Measurements from ENCODE around the gene SLCO4A1.
A peak's percentile ranks its signal among the peaks of the same experiment; 100 is the strongest.

SLCO4A1 gene

GRCh38 chr20:62606551-62607201 lies 35.6 kb upstream of the SLCO4A1 start:
- no peak for DNase-seq (ENCODE audit: low read depth)

DNA sequence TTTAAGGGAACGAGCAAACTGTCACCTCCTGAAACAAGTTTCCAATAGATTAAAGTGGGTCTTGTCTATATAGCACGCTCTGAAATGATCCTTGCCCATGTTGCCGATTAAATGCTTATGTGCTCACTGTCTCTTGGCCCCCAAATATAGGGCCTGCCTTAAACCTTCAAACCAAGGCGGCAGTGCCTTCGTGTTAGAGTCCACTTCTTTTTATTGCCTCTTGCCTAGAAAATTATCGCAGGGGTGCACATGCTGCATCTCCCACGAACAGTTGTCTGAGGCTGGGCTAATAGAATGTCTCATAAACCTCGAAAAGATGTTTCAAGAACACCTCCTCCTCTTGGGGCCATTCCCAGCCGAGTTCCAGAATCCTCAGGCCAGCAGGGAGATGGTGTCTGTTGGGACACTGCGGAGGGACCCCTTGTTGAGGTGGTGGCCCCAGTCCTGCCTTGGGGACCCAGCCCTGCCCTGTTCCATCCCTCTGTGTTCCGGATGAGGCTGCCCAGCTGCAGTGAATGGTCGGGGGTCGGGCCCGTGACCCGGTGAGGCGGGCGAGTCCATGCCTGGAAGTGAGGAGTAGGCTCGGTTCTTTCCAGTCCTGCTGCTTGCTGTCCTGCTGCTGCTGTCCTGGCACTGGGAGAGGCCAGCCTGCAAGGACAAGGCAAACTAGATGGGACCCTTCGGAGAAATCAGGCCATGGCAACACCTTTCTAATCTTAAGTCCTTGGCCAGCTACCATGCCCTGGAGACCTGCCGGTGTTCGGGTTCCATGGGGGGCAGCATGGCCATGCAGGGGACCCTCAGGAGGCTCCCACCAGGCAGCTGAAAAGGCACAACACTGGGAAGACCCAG lies 34.7 kb upstream of the SLCO4A1 start:
- DNase-seq (ENCODE audit: low read depth): no peak

- DNase-seq (ENCODE audit: low read depth): no peak
Measured at GRCh38 chr20:62608218-62608565, 34.1 kb upstream of the SLCO4A1 start.

- no peak for DNase-seq (ENCODE audit: low read depth)
Measured at GRCh38 chr20:62609279-62609720, 33.0 kb upstream of the SLCO4A1 start.

DNA sequence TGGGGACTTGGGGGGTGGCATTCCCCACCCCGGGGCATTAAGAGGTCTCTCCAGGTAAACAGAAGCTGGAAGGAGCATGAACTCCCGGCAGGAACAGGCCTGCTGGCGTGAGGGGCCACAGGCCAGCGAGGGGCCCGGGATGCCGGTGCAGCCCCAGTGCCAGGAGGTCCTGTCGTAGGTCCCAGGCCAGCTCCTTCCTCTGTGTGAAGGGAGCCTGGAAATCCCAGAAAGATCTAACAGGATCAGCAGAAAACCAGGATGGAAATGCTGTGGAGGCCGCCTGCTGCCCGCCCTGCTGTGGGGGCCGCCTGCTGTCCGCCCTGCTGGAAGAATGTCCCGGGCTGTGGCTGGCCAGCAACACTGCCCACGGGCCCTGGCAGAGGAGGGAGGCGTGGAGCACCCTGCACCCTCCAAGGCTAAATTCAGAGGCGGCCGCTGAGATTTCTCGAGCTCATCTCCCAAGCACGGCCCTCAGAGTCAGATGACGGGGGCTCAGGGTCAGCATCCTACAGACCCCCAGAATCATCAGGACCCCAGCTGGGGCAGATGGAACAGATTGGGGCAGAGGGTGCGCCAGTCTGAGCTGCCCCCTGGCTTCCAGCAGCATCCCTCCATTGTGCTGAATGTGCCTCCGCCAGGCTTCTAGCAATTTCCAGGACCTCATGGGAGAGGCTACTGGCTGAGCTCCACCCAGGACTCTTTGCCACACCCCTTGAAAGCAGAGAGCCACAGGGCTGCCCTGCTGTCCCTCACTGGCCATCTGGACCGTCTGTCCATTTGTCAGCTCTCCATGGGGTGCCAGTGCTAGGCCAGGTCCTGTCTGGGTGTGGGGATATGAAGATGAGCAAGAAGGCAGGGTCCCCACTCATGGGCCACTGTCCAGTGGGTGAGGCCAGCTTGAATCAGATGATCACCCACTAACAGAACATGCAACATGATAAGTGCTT lies 32.2 kb upstream of the SLCO4A1 start:
- no peak for DNase-seq (ENCODE audit: low read depth)

DNA sequence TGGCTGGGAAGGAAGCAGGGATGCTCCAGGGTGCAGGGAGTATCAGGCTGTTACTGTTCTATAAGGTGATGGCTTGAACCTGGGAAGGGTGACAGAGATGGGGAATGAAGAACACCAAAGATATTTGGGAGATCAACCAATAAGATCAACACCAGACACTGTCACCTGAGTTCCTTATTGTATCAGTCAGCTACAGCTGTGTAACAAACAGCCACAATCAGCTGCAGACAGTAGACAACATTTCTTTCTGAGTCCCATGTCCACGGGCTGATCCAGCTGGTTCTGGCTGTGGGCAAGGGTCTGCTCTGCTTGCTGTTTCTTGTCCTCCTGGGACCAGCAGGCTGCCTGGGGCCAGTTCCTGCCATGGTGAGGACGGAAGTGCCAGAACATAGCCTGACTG lies 31.3 kb upstream of the SLCO4A1 start:
- DNase-seq (ENCODE audit: low read depth): no peak

DNA sequence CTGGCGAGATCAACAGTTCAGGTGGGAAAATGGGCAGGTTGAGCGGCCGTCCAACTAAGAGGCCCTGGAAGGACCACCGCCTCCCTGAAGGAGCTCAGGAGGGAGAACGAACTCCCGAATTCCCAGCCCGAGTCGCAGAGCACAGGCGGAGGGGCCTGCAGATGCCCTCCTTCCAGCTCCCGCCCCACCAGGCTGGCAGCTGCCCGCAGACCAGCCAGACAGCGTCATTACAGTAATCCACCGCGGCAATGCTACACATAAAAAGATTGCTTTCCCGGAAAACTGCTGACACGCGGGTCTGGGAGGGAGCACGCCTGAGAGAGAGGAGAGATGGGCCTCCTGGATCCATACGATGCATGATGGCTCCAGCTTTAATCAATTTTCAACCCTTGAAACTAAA lies 30.5 kb upstream of the SLCO4A1 start:
- no peak for DNase-seq (ENCODE audit: low read depth)

DNA sequence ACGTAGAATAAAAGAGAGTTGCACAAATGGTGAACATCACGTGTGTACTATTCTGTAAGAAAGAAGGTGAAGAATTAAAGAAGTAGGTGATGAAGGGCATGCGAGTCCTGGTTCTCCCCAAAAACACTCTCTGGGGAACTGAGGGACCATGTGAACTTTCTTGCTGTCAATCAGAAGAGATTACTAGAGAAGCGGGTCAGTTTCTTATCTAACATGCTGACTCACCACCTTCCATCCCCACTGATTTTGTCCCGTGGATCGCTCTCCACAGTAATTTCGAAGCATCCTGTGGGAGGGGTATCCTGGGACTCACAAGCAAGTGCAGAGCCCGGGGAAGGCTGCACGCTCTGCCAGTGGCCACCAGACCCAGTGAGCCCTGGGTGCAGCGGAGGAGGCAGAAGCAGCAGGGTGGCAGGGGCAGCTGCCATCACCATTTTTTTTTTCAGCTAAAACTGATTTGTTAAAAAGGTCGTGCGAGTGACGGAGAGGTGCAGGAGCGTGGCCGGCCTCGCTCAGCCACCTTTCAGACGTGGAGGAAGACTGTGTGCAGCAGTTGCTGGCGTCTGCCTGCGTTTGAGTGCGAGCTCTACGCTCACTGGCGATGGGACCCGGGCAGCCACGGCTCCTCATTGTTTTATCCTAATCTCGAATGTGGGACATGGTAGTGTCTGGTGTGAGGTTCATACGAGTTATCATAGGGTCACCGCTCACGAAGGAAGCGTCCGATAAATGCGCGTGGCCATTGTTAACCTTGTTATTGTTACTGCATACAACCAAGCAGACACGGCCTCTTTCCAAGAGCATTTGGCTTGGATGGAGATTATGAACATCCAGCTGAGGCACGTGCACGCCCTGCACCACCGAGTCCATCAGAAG lies 28.0 kb upstream of the SLCO4A1 start:
- DNase-seq (ENCODE audit: low read depth): no peak

DNA sequence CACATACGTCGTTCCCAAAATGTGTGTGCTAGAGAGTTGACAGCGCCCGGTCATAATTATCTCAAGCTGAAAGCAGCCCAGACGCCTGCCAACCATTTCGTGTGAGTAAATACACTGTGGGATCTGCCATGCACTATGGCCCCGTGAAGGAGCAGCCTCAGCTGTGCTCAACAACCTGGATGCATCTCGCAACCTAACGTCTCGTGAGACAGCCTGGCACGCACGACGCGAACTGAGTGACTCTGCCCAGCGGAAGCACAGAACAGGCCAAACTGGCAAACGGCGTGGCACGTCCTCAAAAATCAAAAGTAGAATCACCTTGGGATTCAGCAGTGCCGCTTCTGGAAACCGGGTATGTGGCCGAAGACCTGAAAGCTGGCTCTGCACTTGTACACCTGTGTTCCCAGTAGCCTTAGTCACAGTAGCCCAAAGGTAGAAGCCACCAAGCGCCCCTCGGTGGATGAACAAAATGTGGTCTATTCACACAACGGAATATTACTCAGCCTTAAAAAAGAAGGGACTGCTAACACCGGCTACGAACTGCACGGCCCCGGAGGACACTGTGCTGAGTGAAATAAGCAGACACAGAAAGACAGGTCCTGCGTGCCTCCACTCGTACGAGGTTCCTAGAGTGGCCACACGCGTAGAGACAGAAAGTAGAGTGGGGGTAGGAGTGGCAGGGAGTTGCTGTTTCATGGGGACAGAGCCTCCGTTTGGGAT lies 27.2 kb upstream of the SLCO4A1 start:
- DNase-seq (ENCODE audit: low read depth): no peak

DNA sequence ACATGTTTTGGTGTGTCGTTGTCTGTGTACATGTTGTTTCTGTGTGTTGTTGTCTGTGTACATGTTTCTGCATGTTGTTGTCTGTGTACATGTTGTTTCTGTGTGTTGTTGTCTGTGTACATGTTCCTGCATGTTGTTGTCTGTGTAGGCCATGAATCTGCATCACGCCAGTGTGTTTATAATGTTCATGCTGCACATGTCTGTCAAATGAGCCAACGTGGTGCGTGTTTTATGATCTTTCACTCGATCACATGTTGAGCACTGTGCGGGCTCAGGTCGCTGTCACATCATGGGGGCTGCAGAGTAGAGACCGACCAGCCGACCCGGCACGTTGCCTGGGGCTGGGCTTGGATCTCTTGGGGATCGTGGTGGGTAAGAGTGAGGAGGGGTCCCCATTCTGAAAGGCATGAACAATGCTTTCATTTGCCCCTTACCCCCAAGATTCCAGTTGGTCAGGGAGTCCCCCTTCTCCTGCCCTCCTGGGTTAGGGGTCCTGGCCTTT lies 26.5 kb upstream of the SLCO4A1 start:
- no peak for DNase-seq (ENCODE audit: low read depth)

DNA sequence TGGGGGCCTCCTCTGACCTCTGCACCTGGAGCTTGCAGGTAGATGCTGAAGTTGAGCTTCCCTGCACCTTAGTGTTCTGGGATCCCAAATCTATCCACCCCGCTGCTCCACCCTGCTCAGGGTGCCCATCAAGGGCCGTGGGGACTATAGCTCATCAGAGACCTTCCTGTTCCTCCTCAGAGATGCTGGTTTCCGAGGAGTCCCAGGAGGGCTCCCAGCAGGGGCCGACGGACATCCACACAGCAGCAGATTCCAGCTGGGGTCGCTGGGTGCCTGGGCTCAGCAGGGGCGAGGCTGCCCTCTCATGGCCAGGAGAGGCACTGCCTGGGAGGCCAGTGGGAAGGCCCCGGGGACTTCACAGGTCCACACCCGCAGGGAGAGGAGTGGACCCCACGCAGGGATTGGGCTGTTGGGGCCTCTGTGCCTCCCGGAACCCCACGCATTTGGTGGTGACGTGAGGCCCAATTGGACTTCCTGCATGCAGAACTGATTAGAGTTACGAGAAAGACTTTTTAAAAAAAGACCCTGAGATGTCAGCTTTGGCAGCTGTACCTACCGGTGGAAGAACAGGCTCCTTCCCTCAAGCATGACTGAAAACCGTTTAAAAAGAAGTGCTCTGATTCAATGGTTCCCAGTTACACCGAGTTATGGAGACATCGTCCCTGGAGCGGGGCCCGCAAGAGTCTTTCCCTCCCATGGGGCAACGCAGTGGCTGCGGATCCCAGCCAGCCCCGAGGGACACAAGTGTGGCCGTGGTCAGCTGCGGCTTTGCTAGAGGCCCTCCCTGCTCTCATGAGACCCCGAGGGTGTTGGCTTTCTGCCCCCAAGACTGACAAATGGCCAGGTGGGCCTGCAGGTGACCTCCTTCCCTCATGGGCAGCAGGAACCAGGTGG lies 25.3 kb upstream of the SLCO4A1 start:
- DNase-seq (ENCODE audit: low read depth): peak; percentile 56

- DNase-seq (ENCODE audit: low read depth): peak; percentile 47
Measured at GRCh38 chr20:62617711-62618483, 24.4 kb upstream of the SLCO4A1 start.

GRCh38 chr20:62618611-62619529 lies 23.4 kb upstream of the SLCO4A1 start:
- peak; percentile 35 for DNase-seq (ENCODE audit: low read depth)

GRCh38 chr20:62620625-62621024 lies 21.7 kb upstream of the SLCO4A1 start:
- DNase-seq (ENCODE audit: low read depth): no peak

- no peak for DNase-seq (ENCODE audit: low read depth)
Measured at GRCh38 chr20:62621251-62622110, 20.8 kb upstream of the SLCO4A1 start.

- DNase-seq (ENCODE audit: low read depth): no peak
Measured at GRCh38 chr20:62622178-62622876, 20.0 kb upstream of the SLCO4A1 start.

All from activated gamma-delta T cell treated with anti-CD3 and anti-CD28 coated beads, Interleukin-2, amount 50 U/mL, for 16 hours (primary cell).